ENCODE measurements around the gene PCSK9. TPM values are rescaled to one million over a fixed set of nuclear protein-coding genes. Genes with fewer than 3 reads are reported as not detected.

PCSK9 gene
- total RNA-seq, 4 donors from 2014 or later = 0.07 TPM; not detected in 3

DNA sequence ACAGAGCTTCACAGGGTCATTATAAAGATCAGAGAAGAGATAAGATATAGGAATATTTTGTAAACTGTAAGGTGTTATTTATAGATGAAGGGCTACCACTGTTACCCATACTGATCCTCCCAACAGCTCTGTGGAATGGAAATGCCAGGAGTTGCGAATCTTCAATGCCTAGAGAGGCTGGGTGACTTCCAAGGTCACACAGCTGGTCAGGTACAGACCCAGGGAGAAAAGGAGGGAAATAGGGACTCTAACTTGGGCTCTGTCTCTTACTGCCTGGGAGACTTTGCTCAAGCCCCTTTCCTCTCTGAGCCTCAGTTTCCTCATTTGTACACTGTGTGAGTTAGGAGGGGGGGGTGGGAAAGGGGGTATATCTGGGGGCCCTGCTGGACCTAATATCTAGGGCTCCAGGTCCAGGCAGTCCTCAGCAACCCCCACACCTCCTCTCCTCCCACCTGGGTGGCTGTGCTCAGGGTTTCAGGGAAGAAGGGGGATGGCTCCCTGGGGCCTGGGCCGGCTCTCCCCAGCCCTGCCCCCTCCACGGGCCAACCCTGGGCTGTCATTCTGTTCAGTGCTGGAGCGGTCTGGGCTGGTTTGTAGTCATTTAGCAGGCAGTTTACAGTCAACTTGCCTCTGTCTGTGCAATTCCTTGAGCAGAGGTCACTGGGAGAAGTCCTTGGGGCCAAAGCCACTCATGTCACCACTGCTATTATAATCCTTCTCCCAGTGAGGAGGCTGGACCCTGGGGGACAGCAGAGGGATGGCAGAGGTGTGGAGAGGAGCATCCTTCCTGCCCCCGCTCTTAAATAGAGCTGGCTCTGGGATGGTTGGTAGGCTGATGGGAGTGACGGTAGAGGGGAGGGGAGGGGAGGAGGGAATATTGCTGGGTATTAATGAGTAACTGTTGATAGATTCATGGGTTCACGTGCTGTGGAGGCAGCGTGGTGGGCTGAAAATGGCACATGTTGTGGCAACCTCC is 39.0 kb upstream of the PCSK9 start:
- no peak overlapping the region for H3K27ac ChIP-seq
- H3K27me3 ChIP-seq = peaks cover 13 to 16% (median 14%) of the 10 kb centered on the region in 3 donors
- intact Hi-C loops (cut with DNase I; ENCODE audit: low total_unique reads) = no loop called here

DNA sequence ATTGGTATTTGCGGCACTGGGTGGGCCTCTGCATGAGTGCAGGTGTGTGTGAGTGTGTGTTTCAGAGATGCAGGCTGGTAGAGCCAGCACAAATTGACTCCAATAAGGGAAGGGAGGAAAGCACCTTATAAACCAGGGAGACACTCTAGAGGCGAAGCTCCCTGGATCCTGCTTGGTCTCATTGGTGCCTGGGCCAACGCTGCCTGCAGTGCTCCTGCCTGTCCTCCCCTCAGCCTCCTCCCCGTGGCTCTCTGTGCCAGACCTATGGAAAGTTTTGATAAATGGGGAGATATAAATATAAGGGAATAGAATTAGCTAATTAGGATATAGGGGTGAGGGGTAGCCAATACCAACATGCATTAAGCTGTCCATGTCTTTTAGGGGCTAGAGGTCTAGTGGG is 38.0 kb upstream of the PCSK9 start:
- no peaks in the 10 kb centered on the region for H3K36me3 ChIP-seq
- DNase-seq = no peak
- H3K4me3 ChIP-seq = no peak overlapping the region
- no peaks in the 10 kb centered on the region for H3K9me3 ChIP-seq
- peaks cover 0 to 6% of the 10 kb centered on the region in 2 donors for H3K4me1 ChIP-seq
- H3K27ac ChIP-seq = no peak overlapping the region
- intact Hi-C loops (cut with DNase I; ENCODE audit: low total_unique reads) (no loop called here), in situ Hi-C loops (cut with MboI; ENCODE audit: low sequenced_read_pairs in 4 of 4) (no loop called here)
- no peak for ATAC-seq
- no peak for TF ChIP-seq POLR2A (IDR thresholded peaks at IDR 0.05)
- TF ChIP-seq, protein P1, sequence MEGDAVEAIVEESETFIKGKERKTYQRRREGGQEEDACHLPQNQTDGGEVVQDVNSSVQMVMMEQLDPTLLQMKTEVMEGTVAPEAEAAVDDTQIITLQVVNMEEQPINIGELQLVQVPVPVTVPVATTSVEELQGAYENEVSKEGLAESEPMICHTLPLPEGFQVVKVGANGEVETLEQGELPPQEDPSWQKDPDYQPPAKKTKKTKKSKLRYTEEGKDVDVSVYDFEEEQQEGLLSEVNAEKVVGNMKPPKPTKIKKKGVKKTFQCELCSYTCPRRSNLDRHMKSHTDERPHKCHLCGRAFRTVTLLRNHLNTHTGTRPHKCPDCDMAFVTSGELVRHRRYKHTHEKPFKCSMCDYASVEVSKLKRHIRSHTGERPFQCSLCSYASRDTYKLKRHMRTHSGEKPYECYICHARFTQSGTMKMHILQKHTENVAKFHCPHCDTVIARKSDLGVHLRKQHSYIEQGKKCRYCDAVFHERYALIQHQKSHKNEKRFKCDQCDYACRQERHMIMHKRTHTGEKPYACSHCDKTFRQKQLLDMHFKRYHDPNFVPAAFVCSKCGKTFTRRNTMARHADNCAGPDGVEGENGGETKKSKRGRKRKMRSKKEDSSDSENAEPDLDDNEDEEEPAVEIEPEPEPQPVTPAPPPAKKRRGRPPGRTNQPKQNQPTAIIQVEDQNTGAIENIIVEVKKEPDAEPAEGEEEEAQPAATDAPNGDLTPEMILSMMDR (IDR thresholded peaks at IDR 0.05 in 4 of 5, conservative IDR thresholded peaks at IDR 0.05 in 1 of 5) = no peak
- peaks cover 13 to 16% (median 14%) of the 10 kb centered on the region in 3 donors for H3K27me3 ChIP-seq

More for the DNA sequence above, 39.0 kb upstream of the PCSK9 start:
- DNase-seq = no peak
- ATAC-seq = no peak
- in situ Hi-C loops (cut with MboI; ENCODE audit: low sequenced_read_pairs in 4 of 4) = no loop called here
- no peak for TF ChIP-seq POLR2A (IDR thresholded peaks at IDR 0.05)
- TF ChIP-seq, protein P1 (IDR thresholded peaks at IDR 0.05 in 4 of 5, conservative IDR thresholded peaks at IDR 0.05 in 1 of 5) = no peak
- H3K9me3 ChIP-seq = no peaks in the 10 kb centered on the region
- H3K4me1 ChIP-seq = peaks cover 0 to 6% of the 10 kb centered on the region in 2 donors
- no peaks in the 10 kb centered on the region for H3K36me3 ChIP-seq
- no peak overlapping the region for H3K4me3 ChIP-seq

- ATAC-seq = no peak
- in situ Hi-C loops (cut with MboI; ENCODE audit: low sequenced_read_pairs in 4 of 4) (no loop called here), intact Hi-C loops (cut with DNase I; ENCODE audit: low total_unique reads) (no loop called here)
- DNase-seq = no peak
- H3K36me3 ChIP-seq = no peaks in the 10 kb centered on the region
- H3K27ac ChIP-seq = no peak overlapping the region
- H3K4me1 ChIP-seq = no peaks in the 10 kb centered on the region
- no peak overlapping the region for H3K4me3 ChIP-seq
- H3K27me3 ChIP-seq = peaks cover under 1 to 6% (median 3%) of the 10 kb centered on the region in 3 donors
- TF ChIP-seq, protein P1 (IDR thresholded peaks at IDR 0.05 in 4 of 5, conservative IDR thresholded peaks at IDR 0.05 in 1 of 5) = no peak
- no peak for TF ChIP-seq POLR2A (IDR thresholded peaks at IDR 0.05)
- H3K9me3 ChIP-seq = no peaks in the 10 kb centered on the region
Observed at GRCh38 chr1:55002686-55003085, 36.7 kb upstream of the PCSK9 start.

DNA sequence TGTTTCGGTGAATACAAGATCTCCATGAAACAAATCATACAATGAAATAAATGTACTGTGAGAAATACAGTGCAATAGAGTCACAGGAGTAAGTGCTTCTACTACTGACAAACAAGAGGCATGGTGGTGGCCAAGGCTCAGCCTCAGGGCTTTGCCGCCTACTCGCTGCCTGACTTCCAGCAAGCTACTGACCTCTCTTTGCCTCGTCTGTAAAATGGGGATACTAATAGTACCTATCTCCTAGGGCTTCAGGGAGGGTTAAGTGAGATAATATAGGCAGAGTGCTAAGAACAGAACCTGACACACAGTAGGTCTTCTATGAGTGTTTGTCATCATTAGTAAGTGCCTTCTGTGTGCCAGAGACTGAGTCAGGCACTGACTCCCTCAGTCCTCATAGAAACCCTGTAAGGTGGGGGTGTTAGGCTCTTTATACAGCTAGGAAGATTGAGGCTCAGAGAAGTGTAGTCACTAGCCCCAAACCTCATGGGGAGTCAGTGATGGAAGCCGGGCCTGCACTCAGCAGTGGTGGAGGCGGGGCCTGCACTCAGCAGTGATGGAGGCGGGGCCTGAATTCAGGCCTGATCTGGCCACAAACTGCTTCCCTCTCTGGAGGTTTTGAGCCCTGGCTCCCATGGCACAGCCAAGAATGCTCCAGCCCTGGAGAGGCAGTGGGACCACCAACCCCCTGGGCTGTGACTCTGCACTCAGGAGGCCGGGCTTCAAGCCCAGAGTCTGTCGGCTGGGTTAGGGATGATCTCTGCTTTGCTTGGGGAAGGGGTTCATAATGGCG is 33.8 kb upstream of the PCSK9 start:
- in situ Hi-C loops (cut with MboI; ENCODE audit: low sequenced_read_pairs in 4 of 4) = no loop called here
- TF ChIP-seq, protein P1 (IDR thresholded peaks at IDR 0.05 in 4 of 5, conservative IDR thresholded peaks at IDR 0.05 in 1 of 5) = no peak
- no peak for TF ChIP-seq POLR2A (IDR thresholded peaks at IDR 0.05)

More for the DNA sequence above, 33.8 kb upstream of the PCSK9 start:
- no peak for ATAC-seq
- intact Hi-C loops (cut with DNase I; ENCODE audit: low total_unique reads) = no loop called here
- DNase-seq = no peak
- no peak overlapping the region for H3K4me3 ChIP-seq
- H3K36me3 ChIP-seq = no peaks in the 10 kb centered on the region
- H3K4me1 ChIP-seq = no peaks in the 10 kb centered on the region
- no peaks in the 10 kb centered on the region for H3K27me3 ChIP-seq
- H3K27ac ChIP-seq = no peak overlapping the region
- H3K9me3 ChIP-seq = no peaks in the 10 kb centered on the region

All from gastrocnemius medialis (tissue), 4 donors.